Erythroblast (primary cell): Measurements from ENCODE around the gene C12orf57.

Source experiments
- GATA1 ChIP-seq: IDR thresholded peaks from 2 replicates; pipeline ENCODE4 v1.6.1; 2011; ENCODE audit warnings: low read depth, mild to moderate bottlenecking, control low read depth, low read length, moderate library complexity
- POLR2A ChIP-seq: IDR thresholded peaks from 2 replicates; pipeline ENCODE4 v1.6.1; 2011; ENCODE audit warnings: mild to moderate bottlenecking, low read length

GRCh38 chr12:6925239-6925539 lies 18.6 kb upstream of the C12orf57 start:
- no peak for TF ChIP-seq POLR2A
- TF ChIP-seq GATA1: no peak
